NCI-H2196 treated with DMSO at 0.1 percent for 48 hours (cell line): ENCODE data around the gene DENND1B.
"Not testable (repeated sequence)": the region's sequence is repeated elsewhere in the genome, so short reads cannot be mapped to it uniquely, and the experiment has no call there.

Source experiments
- DNase-seq: peaks from one replicate; lab custom pipeline; 2025; ENCODE audit not compliant: unreplicated experiment; lab: John Stamatoyannopoulos, UW

Gene DENND1B

GRCh38 chr1:197783510-197783948 lies 8.2 kb upstream of the DENND1B start:
- DNase-seq: no peak

GRCh38 chr1:197782722-197783360 lies 7.6 kb upstream of the DENND1B start:
- no peak for DNase-seq

- no peak for DNase-seq
Observed at GRCh38 chr1:197781968-197782721, 6.9 kb upstream of the DENND1B start.

- DNase-seq: no peak
Observed at GRCh38 chr1:197779921-197780320, 4.6 kb upstream of the DENND1B start.

GRCh38 chr1:197778366-197778945 lies 3.2 kb upstream of the DENND1B start:
- no peak for DNase-seq

GRCh38 chr1:197776351-197777105 lies 1.2 kb upstream of the DENND1B start:
- no peak for DNase-seq

- no peak for DNase-seq
Observed at GRCh38 chr1:197774466-197775281, 606 bp downstream of the DENND1B start.

- DNase-seq: no peak
Observed at GRCh38 chr1:197773856-197774255, 1.4 kb downstream of the DENND1B start.

GRCh38 chr1:197771904-197772556 lies 3.2 kb downstream of the DENND1B start:
- no peak for DNase-seq

GRCh38 chr1:197771386-197771785 lies 3.9 kb downstream of the DENND1B start:
- DNase-seq: no peak

GRCh38 chr1:197770243-197770642 lies 5.0 kb downstream of the DENND1B start:
- no peak for DNase-seq

GRCh38 chr1:197769287-197769686 lies 6.0 kb downstream of the DENND1B start:
- no peak for DNase-seq

GRCh38 chr1:197768014-197768805 lies 7.1 kb downstream of the DENND1B start:
- no peak for DNase-seq

- DNase-seq: no peak
Observed at GRCh38 chr1:197763769-197764168, 11.5 kb downstream of the DENND1B start.

GRCh38 chr1:197763307-197763706 lies 12.0 kb downstream of the DENND1B start:
- DNase-seq: no peak

- no peak for DNase-seq
Observed at GRCh38 chr1:197761654-197762053, 13.6 kb downstream of the DENND1B start.

- not testable (repeated sequence) for DNase-seq
Observed at GRCh38 chr1:197755553-197755952, 19.7 kb downstream of the DENND1B start.

GRCh38 chr1:197752652-197753164 lies 22.6 kb downstream of the DENND1B start:
- not testable (repeated sequence) for DNase-seq

- DNase-seq: no peak
Observed at GRCh38 chr1:197750366-197750765, 24.9 kb downstream of the DENND1B start.
